Omental fat pad (tissue), 4 donors: ENCODE data around the gene TYROBP. TPM values are rescaled to one million over a fixed set of nuclear protein-coding genes. Genes with fewer than 3 reads are reported as not detected.

ENCODE experiments used
- ATAC-seq: fragments of 150-250 bp; one replicate; pipeline ENCODE4 v1.9.1; 2016; ENCODE audit warnings: mild to moderate bottlenecking, moderate library complexity; ENCODE audit not compliant: low FRiP score
- DNase-seq: peaks from one replicate; pipeline ENCODE4 v3.0.0-alpha.2; 2019; ENCODE audit warnings: low spot score
- CTCF ChIP-seq, 3 donors: fragments of 450-650 bp; IDR thresholded peaks; one replicate each; pipeline ENCODE4 v1.5.1; 2016 to 2017; ENCODE audit warnings: antibody characterized with exemption in 3 of 3, mild to moderate bottlenecking in 3 of 3, moderate library complexity in 2 of 3
- total RNA-seq, 4 donors: library from RNA; depleted of rRNA; stranded (reverse); fragments of >200 nt; gene quantifications; one replicate each; pipeline ENCODE4 v1.1.0, GENCODE V29; 2016

The TYROBP gene
- total RNA-seq, 4 donors from 2014 or later, result 171 to 490 (median 280) TPM

GRCh38 chr19:35929876-35930275 is 21.8 kb upstream of the TYROBP start:
- ATAC-seq, result no peak
- no peak for TF ChIP-seq CTCF (IDR thresholded peaks at IDR 0.05)
- DNase-seq, result no peak

DNA sequence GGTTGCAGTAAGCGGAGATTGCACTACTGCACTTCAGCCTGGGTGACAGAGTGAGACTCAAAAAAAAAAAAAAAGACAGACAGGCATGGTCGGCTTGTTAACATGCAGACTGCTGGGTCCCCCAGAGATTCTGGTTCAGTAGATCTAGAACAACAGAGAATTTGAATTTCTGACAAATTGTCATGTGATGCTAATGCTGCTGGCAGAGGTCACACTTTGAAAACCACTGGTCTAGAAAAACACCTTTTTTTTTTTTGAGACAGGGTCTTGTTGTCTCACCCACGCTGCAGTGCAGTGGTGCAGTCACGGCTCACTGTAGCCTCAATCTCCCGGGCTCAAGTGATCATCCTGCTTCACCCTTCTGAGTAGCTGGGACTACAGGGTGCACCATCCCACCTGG is 20.4 kb upstream of the TYROBP start:
- ATAC-seq (no peak), DNase-seq (no peak)
- TF ChIP-seq CTCF (IDR thresholded peaks at IDR 0.05), result no peak

DNA sequence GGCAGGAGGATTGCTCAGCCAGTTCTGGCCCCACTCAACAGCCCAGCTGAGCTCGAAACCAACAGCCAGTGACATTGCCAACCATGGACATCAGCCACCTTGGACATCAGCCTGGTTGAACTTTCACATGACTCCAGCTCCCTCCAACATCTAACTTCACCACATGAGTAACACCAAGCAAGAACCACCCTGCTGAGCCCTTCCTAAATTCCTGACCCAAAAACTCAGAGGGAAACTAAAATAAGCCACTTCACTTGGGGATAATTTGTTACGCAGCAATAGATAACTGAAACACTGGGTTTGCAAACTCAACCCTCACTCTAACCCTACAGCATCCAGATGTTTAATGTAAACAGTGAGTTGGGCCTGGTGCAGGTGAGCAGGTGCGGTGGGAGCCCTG is 17.4 kb upstream of the TYROBP start:
- no peak for TF ChIP-seq CTCF (IDR thresholded peaks at IDR 0.05)
- ATAC-seq, result no peak
- no peak for DNase-seq

- ATAC-seq (no peak), DNase-seq (no peak)
- no peak for TF ChIP-seq CTCF (IDR thresholded peaks at IDR 0.05)
These were observed 12.9 kb upstream of the TYROBP start for GRCh38 chr19:35921012-35921411.

DNA sequence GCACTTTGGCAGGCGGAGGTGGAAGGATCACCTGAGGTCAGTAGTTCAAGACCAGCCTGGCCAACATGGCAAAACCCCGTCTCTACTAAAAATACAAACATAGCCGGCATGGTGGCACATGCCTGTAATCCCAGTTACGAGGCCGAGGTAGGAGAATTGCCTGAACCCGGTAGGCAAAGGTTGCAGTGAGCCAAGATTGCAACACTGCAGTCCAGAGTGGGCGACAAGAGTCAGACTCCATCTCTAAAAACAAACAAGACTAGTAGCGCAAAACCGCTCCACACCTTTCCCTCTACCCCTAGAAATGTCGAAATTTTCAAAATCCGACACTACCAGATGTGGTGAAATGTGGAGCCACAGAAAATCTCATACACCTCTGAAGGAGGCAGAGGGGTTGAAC is 11.2 kb upstream of the TYROBP start:
- DNase-seq, result no peak
- TF ChIP-seq CTCF (IDR thresholded peaks at IDR 0.05), result no peak
- no peak for ATAC-seq

DNA sequence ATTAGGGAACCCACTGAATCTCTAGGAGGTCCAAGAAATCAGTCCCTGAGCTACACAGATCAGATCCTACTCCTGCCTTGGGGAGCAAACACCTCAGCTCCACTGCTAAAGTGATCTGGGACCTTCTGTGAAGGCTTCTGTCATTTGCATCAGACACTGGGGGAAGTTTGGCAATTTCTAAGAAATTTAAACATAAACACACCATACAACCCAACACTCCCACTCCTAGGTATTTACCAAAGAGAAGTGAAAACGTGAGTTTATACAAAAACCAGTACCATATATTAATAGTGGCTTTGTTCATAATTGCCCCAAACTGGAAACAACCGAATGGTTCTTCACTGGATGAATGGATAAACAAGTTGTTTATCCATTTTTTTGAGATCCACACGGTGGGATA is 7.3 kb upstream of the TYROBP start:
- no peak for TF ChIP-seq CTCF (IDR thresholded peaks at IDR 0.05)
- ATAC-seq, result no peak
- DNase-seq, result no peak

- no peak for TF ChIP-seq CTCF (IDR thresholded peaks at IDR 0.05)
- no peak for ATAC-seq
These were observed 5.5 kb upstream of the TYROBP start for GRCh38 chr19:35913589-35913988.

More at GRCh38 chr19:35913589-35913988, 5.5 kb upstream of the TYROBP start:
- no peak for DNase-seq
